A172 (cell line): ENCODE results near the gene RAD51B. TPM values are rescaled to one million over a fixed set of nuclear protein-coding genes. Genes with fewer than 3 reads are reported as not detected.
A peak's percentile ranks its signal among the peaks of the same experiment; 100 is the strongest.

Source experiments
- DNase-seq: peaks from one replicate; pipeline ENCODE4 v3.0.0-alpha.2; 2015; ENCODE audit warnings: low spot score
- total RNA-seq: library from RNA; depleted of rRNA; stranded (reverse); fragments of >200 nt; shearing (Covaris generic); gene quantifications from 2 replicates; pipeline ENCODE4 v1.2.3, GENCODE V29; 2014

The RAD51B gene
- total RNA-seq, 1 experiment from 2014 or later, result 17.6 TPM

- no peak for DNase-seq
Observed at GRCh38 chr14:68486033-68486732, 666.6 kb downstream of the RAD51B start.

- DNase-seq, result no peak
Observed at GRCh38 chr14:68486809-68487208, 667.2 kb downstream of the RAD51B start.

GRCh38 chr14:68487805-68488590 lies 668.4 kb downstream of the RAD51B start:
- peak; percentile 27 for DNase-seq

GRCh38 chr14:68491793-68492192 lies 672.2 kb downstream of the RAD51B start:
- no peak for DNase-seq

- DNase-seq, result no peak
Observed at GRCh38 chr14:68492381-68493151, 673.0 kb downstream of the RAD51B start.

- no peak for DNase-seq
Observed at GRCh38 chr14:68493152-68493911, 673.8 kb downstream of the RAD51B start.

DNA sequence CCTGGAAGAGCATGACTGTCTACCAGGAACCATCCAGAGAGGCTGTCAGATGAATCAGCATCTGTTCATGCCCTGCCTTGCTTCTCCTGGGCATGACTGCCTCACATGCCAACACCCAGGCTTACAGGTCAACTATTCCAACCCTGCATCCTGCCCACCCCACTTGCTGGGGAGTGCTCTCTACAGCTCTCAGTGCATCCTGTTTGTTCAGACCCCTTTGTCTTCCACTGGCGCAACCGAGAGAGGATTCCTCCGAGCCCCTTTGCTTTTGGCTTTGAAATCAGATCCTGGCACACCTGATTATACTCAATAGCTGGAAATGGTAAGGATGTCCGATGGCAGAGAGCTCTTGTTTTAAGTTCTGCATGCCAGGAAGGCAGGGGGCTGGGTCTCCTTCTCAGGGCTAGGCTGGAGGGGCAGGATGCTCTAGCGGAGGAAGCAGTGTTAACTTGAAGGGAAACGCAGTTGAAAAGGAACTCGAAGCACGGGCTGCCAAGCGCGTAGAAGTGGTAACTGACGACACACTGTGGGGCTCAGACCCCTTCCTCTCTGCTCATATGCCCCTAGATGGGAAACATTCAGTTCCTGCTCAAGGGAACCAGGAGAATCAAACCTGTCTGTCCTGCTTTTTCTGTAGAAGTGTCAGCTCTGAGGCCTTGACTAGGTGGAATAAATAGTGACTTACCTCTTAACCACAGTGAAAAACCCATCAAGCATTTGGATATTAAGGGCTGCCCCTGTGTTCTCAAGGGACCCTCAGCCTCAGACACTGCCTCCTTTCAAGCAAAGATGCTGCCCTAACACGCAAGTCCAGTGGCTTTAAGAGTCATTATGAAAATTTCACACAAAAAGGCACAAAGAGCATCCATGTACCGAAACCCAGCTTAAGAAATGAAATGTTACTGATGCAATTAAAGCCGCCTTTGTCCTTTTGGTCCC lies 675.8 kb downstream of the RAD51B start:
- no peak for DNase-seq

DNA sequence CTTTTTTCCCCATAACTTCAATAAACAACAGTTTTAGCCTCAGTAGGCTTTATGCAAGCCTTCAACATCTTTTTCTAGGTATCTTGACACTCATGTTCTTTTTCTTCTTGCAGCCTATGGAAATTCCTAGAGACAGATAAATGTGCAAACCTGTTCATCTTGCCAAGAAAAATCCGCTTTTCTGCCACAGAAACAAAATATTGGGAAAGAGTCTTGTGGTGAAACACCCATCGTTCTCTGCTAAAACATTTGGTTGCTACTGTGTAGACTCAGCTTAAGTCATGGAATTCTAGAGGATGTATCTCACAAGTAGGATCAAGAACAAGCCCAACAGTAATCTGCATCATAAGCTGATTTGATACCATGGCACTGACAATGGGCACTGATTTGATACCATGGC lies 677.4 kb downstream of the RAD51B start:
- DNase-seq, result no peak

GRCh38 chr14:68499451-68499850 lies 679.9 kb downstream of the RAD51B start:
- no peak for DNase-seq

DNA sequence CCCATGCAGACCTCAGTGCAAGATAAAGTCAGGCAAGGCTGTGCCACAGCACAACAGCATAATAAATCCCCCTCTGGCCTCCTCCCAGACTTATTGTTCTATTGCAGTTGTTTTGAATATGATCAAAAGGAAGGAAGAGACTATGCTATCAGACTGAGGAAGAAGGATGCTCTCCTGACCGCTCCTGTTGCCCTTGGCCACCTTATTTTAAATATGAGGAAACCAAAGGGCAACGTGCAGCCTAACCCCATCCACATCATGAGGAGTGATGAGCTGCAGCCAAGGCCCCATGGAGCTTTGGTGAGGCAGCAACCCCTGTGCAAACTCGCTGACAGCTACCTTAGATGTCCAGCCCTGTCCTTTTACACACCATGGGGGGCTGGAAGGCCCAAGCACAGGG lies 681.6 kb downstream of the RAD51B start:
- no peak for DNase-seq

- DNase-seq, result no peak
Observed at GRCh38 chr14:68501614-68502052, 682.1 kb downstream of the RAD51B start.

DNA sequence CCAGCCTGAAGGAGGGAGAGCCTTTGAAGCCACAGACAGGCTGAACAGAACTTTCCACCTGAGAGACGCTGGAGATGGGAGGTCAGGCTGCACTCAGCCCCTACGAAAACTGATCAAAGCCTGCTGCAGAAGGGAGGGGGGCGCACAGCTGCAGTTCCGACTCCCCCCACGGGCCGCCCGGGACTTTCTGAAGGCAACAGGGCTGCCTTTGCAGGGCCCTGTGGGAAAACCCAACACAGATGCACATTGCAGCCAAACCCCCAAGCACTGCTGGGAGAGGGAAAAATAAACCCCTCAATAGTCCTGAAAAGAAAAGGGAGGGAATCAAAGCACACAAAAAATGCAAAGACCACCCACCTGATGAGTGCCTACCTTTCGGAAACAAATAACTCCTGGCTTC lies 682.7 kb downstream of the RAD51B start:
- no peak for DNase-seq

- DNase-seq, result no peak
Observed at GRCh38 chr14:68503186-68503825, 683.7 kb downstream of the RAD51B start.

DNA sequence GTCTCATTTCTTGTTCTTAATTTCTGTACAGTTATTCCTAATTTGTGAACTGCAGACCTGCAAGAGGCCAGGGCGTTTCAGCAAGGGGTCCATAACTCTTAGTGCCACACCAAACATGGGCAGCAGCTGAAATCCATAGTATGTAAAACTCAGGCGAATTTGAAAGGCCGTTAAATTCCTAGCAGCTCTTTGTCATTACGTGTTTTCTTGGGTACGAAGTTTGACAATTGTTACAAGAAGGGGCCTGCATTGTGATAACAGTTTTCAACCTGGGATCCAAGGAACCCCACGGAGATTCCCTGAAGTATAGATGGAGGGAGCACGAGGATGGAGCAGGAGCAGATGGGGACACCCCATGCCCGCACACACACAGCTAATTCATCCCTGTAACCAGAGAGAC lies 685.3 kb downstream of the RAD51B start:
- DNase-seq, result no peak

GRCh38 chr14:68506021-68506644 lies 686.6 kb downstream of the RAD51B start:
- peak; percentile 62 for DNase-seq

- DNase-seq, result no peak
Observed at GRCh38 chr14:68506645-68507419, 687.3 kb downstream of the RAD51B start.

DNA sequence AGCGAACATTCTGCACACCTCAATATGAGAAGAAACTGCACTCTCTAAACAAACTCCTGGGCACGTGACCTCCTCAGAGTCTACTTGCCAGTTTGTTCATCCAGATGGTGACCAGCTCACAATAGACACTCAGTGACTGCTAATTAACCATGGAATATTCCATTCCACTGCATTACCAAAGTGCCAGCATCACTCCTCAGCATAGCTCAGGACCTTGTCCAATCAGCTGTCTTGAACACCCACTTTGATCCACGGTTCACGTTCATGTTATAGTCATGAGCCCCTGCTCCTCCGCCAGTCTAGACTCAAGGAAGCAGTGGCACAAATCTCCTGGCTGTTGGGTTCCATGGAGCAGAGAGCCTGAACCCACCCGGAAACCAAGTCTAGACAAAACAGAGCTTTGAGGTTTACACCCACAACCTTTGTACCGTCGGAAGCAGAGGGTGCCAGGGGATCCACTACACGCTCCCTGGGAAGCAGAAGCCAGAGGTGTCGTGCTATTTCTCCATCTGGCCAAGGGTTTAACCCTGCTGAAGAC lies 688.0 kb downstream of the RAD51B start:
- DNase-seq, result no peak

DNA sequence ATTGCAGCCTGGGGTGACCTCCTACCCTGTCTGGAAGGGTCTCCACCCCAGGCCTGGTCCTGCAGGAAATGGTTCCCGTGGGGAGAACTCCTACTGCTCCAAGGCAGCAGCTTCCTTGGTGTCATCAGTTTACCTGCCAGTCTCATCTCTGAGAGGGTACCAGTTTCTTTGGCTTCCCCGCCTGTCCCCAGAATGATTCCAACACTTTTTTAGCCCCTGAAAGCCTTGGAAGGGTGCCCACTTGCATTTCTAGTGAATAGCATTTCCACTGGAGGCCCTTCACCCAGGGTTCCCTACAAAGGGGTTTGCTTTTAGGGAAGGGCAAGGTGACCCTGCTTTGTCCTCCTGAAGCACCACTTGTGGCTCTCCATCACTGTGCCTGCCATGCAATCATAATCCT lies 689.0 kb downstream of the RAD51B start:
- no peak for DNase-seq
